ENCODE results near the gene LIPG.
"Not testable (repeated sequence)": the region's sequence is repeated elsewhere in the genome, so short reads cannot be mapped to it uniquely, and the experiment has no call there.

LIPG gene

GRCh38 chr18:49561289-49562193, at the start of gene LIPG:
Gene LIPG (plus strand): TSS chr18:49562057. CDS start chr18:49562309, 252 bp downstream.
- no peak for DNase-seq

GRCh38 chr18:49512876-49513275, 49.0 kb upstream of the LIPG start:
- not testable (repeated sequence) for DNase-seq

GRCh38 chr18:49514577-49514976, 47.3 kb upstream of the LIPG start:
- DNase-seq = no peak

GRCh38 chr18:49515003-49515402, 46.9 kb upstream of the LIPG start:
- DNase-seq = not testable (repeated sequence)

- no peak for DNase-seq
These were observed 46.3 kb upstream of the LIPG start for GRCh38 chr18:49515516-49515915.

GRCh38 chr18:49517483-49517882, 44.4 kb upstream of the LIPG start:
- DNase-seq = no peak

- no peak for DNase-seq
These were observed 42.5 kb upstream of the LIPG start for GRCh38 chr18:49519101-49519971.

- DNase-seq = no peak
These were observed 41.2 kb upstream of the LIPG start for GRCh38 chr18:49520661-49521145.

GRCh38 chr18:49521216-49521835, 40.5 kb upstream of the LIPG start:
- DNase-seq = no peak

GRCh38 chr18:49523580-49524093, 38.2 kb upstream of the LIPG start:
- not testable (repeated sequence) for DNase-seq

- DNase-seq = no peak
These were observed 37.5 kb upstream of the LIPG start for GRCh38 chr18:49524349-49524748.

- DNase-seq = no peak
These were observed 36.9 kb upstream of the LIPG start for GRCh38 chr18:49524951-49525350.

- DNase-seq = no peak
These were observed 35.9 kb upstream of the LIPG start for GRCh38 chr18:49525981-49526380.

- DNase-seq = no peak
These were observed 34.1 kb upstream of the LIPG start for GRCh38 chr18:49527631-49528327.

- DNase-seq = no peak
These were observed 32.3 kb upstream of the LIPG start for GRCh38 chr18:49529596-49529995.

- no peak for DNase-seq
These were observed 30.1 kb upstream of the LIPG start for GRCh38 chr18:49531678-49532153.

GRCh38 chr18:49534846-49535601, 26.8 kb upstream of the LIPG start:
- no peak for DNase-seq

GRCh38 chr18:49537232-49537896, 24.5 kb upstream of the LIPG start:
- no peak for DNase-seq

- DNase-seq = no peak
These were observed 17.5 kb upstream of the LIPG start for GRCh38 chr18:49544362-49544761.

- DNase-seq = no peak
These were observed 15.6 kb upstream of the LIPG start for GRCh38 chr18:49546278-49546677.

All from GDM1 (cell line).